HCT116 (cell line): ENCODE data around the gene OSBP2. TPM values are rescaled to one million over a fixed set of nuclear protein-coding genes. Genes with fewer than 3 reads are reported as not detected.

Experiments used
- ATAC-seq: fragments of 200-7000 bp; cut with Tn5 transposase; 2 replicates; pipeline ENCODE4 v1.9.1; 2020; ENCODE audit warnings: mild to moderate bottlenecking, moderate library complexity
- BruUV-seq: library from RNA; stranded (reverse); fragments of 400-500 nt; replicated peaks from 2 replicates; lab custom pipeline; 2021; lab: Mats Ljungman, UMichigan
- CTCF ChIA-PET: fragments of 300-600 bp; sonication (Branson Sonifier 250); formaldehyde crosslinking; loops from one replicate; lab custom pipeline; 2021; ENCODE audit warnings: antibody characterized with exemption; lab: Charles Lee
- POLR2A ChIA-PET: fragments of 300-600, 350-600 bp; sonication (Branson Sonifier 250); formaldehyde crosslinking; loops from one replicate; lab custom pipeline; 2021; ENCODE audit warnings: antibody characterized with exemption; lab: Charles Lee
- RAD21 ChIA-PET, 2 experiments: fragments of 300-600 bp; sonication (Branson Sonifier 250); formaldehyde crosslinking; loops; one replicate each; lab custom pipeline; 2023; ENCODE audit warnings: low total read pairs in 2 of 2; ENCODE audit not compliant: uncharacterized antibody in 2 of 2, unreplicated experiment in 2 of 2, low non-redundant PET in 1 of 2; lab: Charles Lee
- DNase-seq: peaks from one replicate; pipeline ENCODE4 v3.0.0-alpha.2; 2010; ENCODE audit warnings: low read depth, low spot score
- H2AFZ ChIP-seq: fragments of 200-600 bp; shearing (Covaris generic), sonication (generic); 2 replicates; pipeline ENCODE4 v1.6.1; 2017; ENCODE audit warnings: low read depth, mixed run types, mixed read lengths, antibody characterized with exemption, low read length; ENCODE audit not compliant: poor library complexity, severe bottlenecking
- H3K27ac ChIP-seq: 2 replicates; pipeline ENCODE4 v1.5.1; 2012; ENCODE audit warnings: low read depth, low read length
- H3K27me3 ChIP-seq: fragments of 200-600 bp; sonication (generic); 2 replicates; pipeline ENCODE4 v1.6.1; 2016; ENCODE audit warnings: mixed run types, low read length, mixed read lengths; ENCODE audit not compliant: insufficient read depth
- H3K36me3 ChIP-seq, 2 experiments: fragments of 200-500 bp in 1 of 2; fragments of 200-600 bp in 1 of 2; sonication (Bioruptor generic) in 1 of 2; sonication (generic) in 1 of 2; 2 replicates each; pipeline versions ENCODE4 v1.5.1 to v1.6.1; 2014 to 2016; ENCODE audit warnings: low read length in 2 of 2, inconsistent platforms in 1 of 2, mixed read lengths in 1 of 2, mixed run types in 1 of 2; ENCODE audit not compliant: insufficient read depth in 2 of 2, control insufficient read depth in 1 of 2
- H3K4me1 ChIP-seq, 2 experiments: fragments of 200-600 bp in 1 of 2; sonication (generic) in 1 of 2; 2 replicates each; pipeline versions ENCODE4 v1.5.1 to v1.6.1; 2012 to 2017; ENCODE audit warnings: low read length in 2 of 2, inconsistent platforms in 1 of 2, mild to moderate bottlenecking in 1 of 2, mixed read lengths in 1 of 2, mixed run types in 1 of 2, moderate library complexity in 1 of 2; ENCODE audit not compliant: insufficient read depth in 2 of 2, control insufficient read depth in 1 of 2
- H3K4me2 ChIP-seq: fragments of 200-600 bp; sonication (generic); 2 replicates; pipeline ENCODE4 v1.6.1; 2017; ENCODE audit warnings: mixed run types, low read length, mixed read lengths
- H3K4me3 ChIP-seq, 2 experiments: fragments of 200-600 bp in 1 of 2; sonication (generic) in 1 of 2; replicated peaks in 1 of 2; 2 replicates each; pipeline ENCODE4 v1.5.1; 2011 to 2016; ENCODE audit warnings: low read length in 2 of 2, control low read depth in 1 of 2, low read depth in 1 of 2, mild to moderate bottlenecking in 1 of 2, mixed read lengths in 1 of 2, mixed run types in 1 of 2
- H3K79me2 ChIP-seq: fragments of 200-600 bp; sonication (generic); 2 replicates; pipeline ENCODE4 v1.6.1; 2017; ENCODE audit warnings: mild to moderate bottlenecking, mixed run types, low read length, moderate library complexity, mixed read lengths; ENCODE audit not compliant: insufficient read depth
- H3K9ac ChIP-seq: fragments of 200-600 bp; sonication (generic); 2 replicates; pipeline ENCODE4 v1.6.1; 2016; ENCODE audit warnings: low read length, mixed read lengths
- H3K9me2 ChIP-seq: fragments of 200-600 bp; sonication (generic), shearing (Covaris generic); 2 replicates; pipeline ENCODE4 v1.6.1; 2017; ENCODE audit warnings: mixed run types, mild to moderate bottlenecking, moderate library complexity; ENCODE audit not compliant: insufficient read depth
- H3K9me3 ChIP-seq, 2 experiments: fragments of 200-500 bp in 1 of 2; fragments of 200-600 bp in 1 of 2; sonication (Bioruptor generic) in 1 of 2; sonication (generic) in 1 of 2; 2 replicates each; pipeline ENCODE4 v1.6.1; 2014 to 2017; ENCODE audit warnings: low read length in 2 of 2, mixed read lengths in 2 of 2, inconsistent platforms in 1 of 2, low read depth in 1 of 2, mild to moderate bottlenecking in 1 of 2, mixed run types in 1 of 2, moderate library complexity in 1 of 2; ENCODE audit not compliant: control insufficient read depth in 1 of 2, insufficient read depth in 1 of 2
- H4K20me1 ChIP-seq: fragments of 200-600 bp; sonication (generic), shearing (Covaris generic); 2 replicates; pipeline ENCODE4 v1.6.1; 2017; ENCODE audit warnings: mixed run types, mild to moderate bottlenecking, moderate library complexity; ENCODE audit not compliant: insufficient read depth
- ATF3 ChIP-seq: IDR thresholded peaks from 2 replicates; pipeline ENCODE4 v1.6.1; 2012
- CTCF ChIP-seq, 3 experiments: fragments of 200-600 bp in 1 of 3; sonication (generic) in 1 of 3; IDR thresholded peaks in 2 of 3; conservative IDR thresholded peaks in 1 of 3; 2 replicates each; pipeline ENCODE4 v1.5.1; 2012 to 2017; ENCODE audit warnings: low read depth in 2 of 3, low read length in 2 of 3, antibody characterized with exemption in 1 of 3, borderline replicate concordance in 1 of 3, control low read depth in 1 of 3, mild to moderate bottlenecking in 1 of 3, mixed read lengths in 1 of 3, mixed run types in 1 of 3, moderate library complexity in 1 of 3; ENCODE audit not compliant: insufficient read depth in 1 of 3
- EZH2 ChIP-seq: fragments of 200-600 bp; sonication (generic); IDR thresholded peaks from 2 replicates; pipeline ENCODE4 v1.6.1; 2017; ENCODE audit warnings: antibody characterized with exemption, mixed run types
- EZH2phosphoT487 ChIP-seq: fragments of 200-600 bp; IDR thresholded peaks from 2 replicates; pipeline ENCODE4 v1.6.1; 2018; ENCODE audit warnings: antibody characterized with exemption, borderline replicate concordance
- JUND ChIP-seq: IDR thresholded peaks from 2 replicates; pipeline ENCODE4 v1.6.1; 2012
- MAX ChIP-seq: IDR thresholded peaks from 2 replicates; pipeline ENCODE4 v1.6.1; 2012
- POLR2A ChIP-seq: IDR thresholded peaks from 2 replicates; pipeline ENCODE4 v1.7.0; 2011; ENCODE audit warnings: borderline replicate concordance; ENCODE audit not compliant: insufficient read depth, insufficient read length; ENCODE audit errors: extremely low read depth
- POLR2AphosphoS5 ChIP-seq: IDR thresholded peaks from 2 replicates; pipeline ENCODE4 v1.6.1; 2011; ENCODE audit warnings: mild to moderate bottlenecking, low read depth, low read length, moderate library complexity
- RAD21 ChIP-seq: IDR thresholded peaks from 2 replicates; pipeline ENCODE4 v1.6.1; 2012; ENCODE audit warnings: low read depth, mild to moderate bottlenecking
- SIN3A ChIP-seq: IDR thresholded peaks from 2 replicates; pipeline ENCODE4 v1.6.1; 2012; ENCODE audit warnings: low read depth
- SRF ChIP-seq: IDR thresholded peaks from 2 replicates; pipeline ENCODE4 v1.6.1; 2012; ENCODE audit warnings: low read depth
- TCF7L2 ChIP-seq: IDR thresholded peaks from 2 replicates; pipeline ENCODE4 v1.7.0; 2011; ENCODE audit warnings: borderline replicate concordance, inconsistent platforms; ENCODE audit not compliant: insufficient read depth, insufficient read length; ENCODE audit errors: extremely low read depth
- ZFX ChIP-seq: fragments of 450-650 bp; IDR thresholded peaks from 2 replicates; pipeline ENCODE4 v1.6.1; 2017
- ZNF274 ChIP-seq: fragments of 200-500 bp; sonication (Bioruptor generic); IDR thresholded peaks from 2 replicates; pipeline ENCODE4 v1.6.1; 2014; ENCODE audit warnings: mild to moderate bottlenecking, low read depth, low read length, inconsistent platforms
- intact Hi-C: fragments of 100-400 bp; cut with micrococcal nuclease; formaldehyde crosslinking; loops from 2 replicates; pipeline ENCODE4 v1.10.0; 2022
- total RNA-seq: library from RNA; stranded (reverse); gene quantifications from one replicate; pipeline ENCODE4 v1.2.1, GENCODE V29; 2021; ENCODE audit not compliant: unreplicated experiment

Gene OSBP2
- total RNA-seq, 1 experiment from 2014 or later: 12.9 TPM

GRCh38 chr22:30731658-30732057, 37.0 kb downstream of the OSBP2 start:
- ChIA-PET CTCF (no interaction called here), POLR2A (no interaction called here)
- intact Hi-C loops: no loop called here
- H3K4me1 ChIP-seq: no peaks in the 10 kb centered on the region
- no peaks in the 10 kb centered on the region for H3K27me3 ChIP-seq
- H3K9me3 ChIP-seq: no peaks in the 10 kb centered on the region
- ATAC-seq: no peak
- H3K9me2 ChIP-seq: no peaks in the 10 kb centered on the region
- TF ChIP-seq ZFX (no peak), EZH2phosphoT487 (no peak), POLR2A (no peak), POLR2AphosphoS5 (no peak), ATF3 (no peak), MAX (no peak), RAD21 (no peak), EZH2 (no peak), TCF7L2 (no peak), SRF (no peak), ZNF274 (no peak), JUND (no peak), SIN3A (no peak), CTCF (IDR thresholded peaks at IDR 0.05 in 2 of 3, conservative IDR thresholded peaks at IDR 0.05 in 1 of 3; ENCODE audit: borderline replicate concordance in 1 of 3, insufficient read depth in 1 of 3, low read depth in 2 of 3, low read length in 2 of 3) (no peak)
- TF ChIP-seq, all 23 proteins: peak for 0
- no peak overlapping the region for H3K9ac ChIP-seq
- H3K4me2 ChIP-seq: no peak overlapping the region
- H3K36me3 ChIP-seq: no peaks in the 10 kb centered on the region
- no peak overlapping the region for H3K4me3 ChIP-seq
- no peak overlapping the region for H2AFZ ChIP-seq
- no peaks in the 10 kb centered on the region for H4K20me1 ChIP-seq
- no TSS peak for BruUV-seq
- no peak for DNase-seq
- H3K27ac ChIP-seq: no peak overlapping the region
- RAD21 ChIA-PET: no interaction called here
- no peaks in the 10 kb centered on the region for H3K79me2 ChIP-seq
